ENCODE measurements around the gene SH3RF2.

- no peak for TF ChIP-seq CTCF (IDR thresholded peaks at IDR 0.05 in 8 of 11, conservative IDR thresholded peaks at IDR 0.05 in 3 of 11)
- TF ChIP-seq POLR2A (IDR thresholded peaks at IDR 0.05) = no peak
- TF ChIP-seq POLR2AphosphoS5 (IDR thresholded peaks at IDR 0.05) = no peak
Observed at GRCh38 chr5:146059460-146060220, 123.3 kb downstream of the SH3RF2 start.
